ENCODE results near the gene CST2.

CST2 gene

GRCh38 chr20:23856226-23856625 is 29.7 kb upstream of the CST2 start:
- Histone ChIP-seq H3K23ac (ENCODE audit: low read length in 2 of 2) (no peak overlapping the region), H3K27me3 (ENCODE audit: control insufficient read depth in 1 of 2, insufficient read depth in 1 of 2, low read length in 2 of 2) (peaks cover 6 to 19% of the 10 kb centered on the region in 2 experiments), H2AK5ac (ENCODE audit: low read length, severe bottlenecking) (no peak overlapping the region), H2BK5ac (ENCODE audit: low read depth, low read length, poor library complexity, severe bottlenecking) (no peak overlapping the region), H3K18ac (ENCODE audit: low read depth in 1 of 2, low read length in 2 of 2) (no peak overlapping the region), H2AFZ (ENCODE audit: low read depth, low read length) (no peak overlapping the region), H2BK12ac (ENCODE audit: low read length in 2 of 2) (no peak overlapping the region), H3K4me1 (ENCODE audit: control insufficient read depth, insufficient read depth, low read depth, low read length) (peaks cover 6% of the 10 kb centered on the region), H4K8ac (ENCODE audit: low read length) (no peak overlapping the region), H4K91ac (ENCODE audit: low read length) (no peak overlapping the region), H3K4me2 (ENCODE audit: low read length, poor library complexity, severe bottlenecking) (no peak overlapping the region), H3K9ac (ENCODE audit: low read length) (no peak overlapping the region), H3K4me3 (ENCODE audit: insufficient read depth in 1 of 2, low read depth in 1 of 2, low read length in 2 of 2) (no peak overlapping the region), H3K36me3 (ENCODE audit: control insufficient read depth in 1 of 2, insufficient read depth in 2 of 2, low read depth in 1 of 2, low read length in 2 of 2) (no peaks in the 10 kb centered on the region), H2BK15ac (ENCODE audit: low read depth, poor library complexity, severe bottlenecking) (no peak overlapping the region), H3K14ac (ENCODE audit: low read length in 2 of 2) (no peak overlapping the region), H3K9me3 (ENCODE audit: control insufficient read depth, low read length) (no peaks in the 10 kb centered on the region), H3K27ac (ENCODE audit: low read length, poor library complexity, severe bottlenecking) (no peak overlapping the region), H2BK120ac (ENCODE audit: low read depth, low read length) (no peak overlapping the region), H3K79me1 (replicated peaks; ENCODE audit: low read length, poor library complexity, severe bottlenecking) (no peaks in the 10 kb centered on the region), H3K4ac (ENCODE audit: low read depth in 1 of 2, low read length in 2 of 2) (no peak overlapping the region)
- no peak for DNase-seq
- WGBS, result 91% methylated on average over 5 of the region's 5 CpGs

GRCh38 chr20:23841693-23842092 is 15.2 kb upstream of the CST2 start:
- Histone ChIP-seq H2BK5ac (ENCODE audit: low read depth, low read length, poor library complexity, severe bottlenecking) (no peak overlapping the region), H3K36me3 (ENCODE audit: control insufficient read depth in 1 of 2, insufficient read depth in 2 of 2, low read depth in 1 of 2, low read length in 2 of 2) (no peaks in the 10 kb centered on the region), H3K23ac (ENCODE audit: low read length in 2 of 2) (no peak overlapping the region), H3K14ac (ENCODE audit: low read length in 2 of 2) (no peak overlapping the region), H3K4me2 (ENCODE audit: low read length, poor library complexity, severe bottlenecking) (no peak overlapping the region), H2AFZ (ENCODE audit: low read depth, low read length) (no peak overlapping the region), H2BK12ac (ENCODE audit: low read length in 2 of 2) (no peak overlapping the region), H3K9me3 (ENCODE audit: control insufficient read depth, low read length) (no peaks in the 10 kb centered on the region), H3K4me1 (ENCODE audit: control insufficient read depth, insufficient read depth, low read depth, low read length) (no peaks in the 10 kb centered on the region), H4K91ac (ENCODE audit: low read length) (no peak overlapping the region), H2BK15ac (ENCODE audit: low read depth, poor library complexity, severe bottlenecking) (no peak overlapping the region), H3K9ac (ENCODE audit: low read length) (no peak overlapping the region), H3K27ac (ENCODE audit: low read length, poor library complexity, severe bottlenecking) (no peak overlapping the region), H3K27me3 (ENCODE audit: control insufficient read depth in 1 of 2, insufficient read depth in 1 of 2, low read length in 2 of 2) (peaks cover 3 to 17% of the 10 kb centered on the region in 2 experiments), H3K4ac (ENCODE audit: low read depth in 1 of 2, low read length in 2 of 2) (no peak overlapping the region), H3K18ac (ENCODE audit: low read depth in 1 of 2, low read length in 2 of 2) (no peak overlapping the region), H2AK5ac (ENCODE audit: low read length, severe bottlenecking) (no peak overlapping the region), H4K8ac (ENCODE audit: low read length) (no peak overlapping the region), H2BK120ac (ENCODE audit: low read depth, low read length) (no peak overlapping the region), H3K79me1 (replicated peaks; ENCODE audit: low read length, poor library complexity, severe bottlenecking) (no peaks in the 10 kb centered on the region), H3K4me3 (ENCODE audit: insufficient read depth in 1 of 2, low read depth in 1 of 2, low read length in 2 of 2) (no peak overlapping the region)
- 50% methylated on average over 1 of the region's 2 CpGs for WGBS
- DNase-seq, result no peak

GRCh38 chr20:23835716-23836115 is 9.2 kb upstream of the CST2 start:
- H2BK5ac ChIP-seq (ENCODE audit: low read depth, low read length, poor library complexity, severe bottlenecking), result no peak overlapping the region
- no peak overlapping the region for H2BK12ac ChIP-seq (ENCODE audit: low read length in 2 of 2)
- no peak overlapping the region for H2BK15ac ChIP-seq (ENCODE audit: low read depth, poor library complexity, severe bottlenecking)
- no peak overlapping the region for H2AK5ac ChIP-seq (ENCODE audit: low read length, severe bottlenecking)
- no peak overlapping the region for H3K23ac ChIP-seq (ENCODE audit: low read length in 2 of 2)
- no peak overlapping the region for H2BK120ac ChIP-seq (ENCODE audit: low read depth, low read length)
- H3K4me3 ChIP-seq (ENCODE audit: insufficient read depth in 1 of 2, low read depth in 1 of 2, low read length in 2 of 2), result no peak overlapping the region
- H3K4ac ChIP-seq (ENCODE audit: low read depth in 1 of 2, low read length in 2 of 2), result no peak overlapping the region
- no peak overlapping the region for H3K9ac ChIP-seq (ENCODE audit: low read length)
- H4K91ac ChIP-seq (ENCODE audit: low read length), result no peak overlapping the region
- DNase-seq, result no peak
- H3K4me1 ChIP-seq (ENCODE audit: control insufficient read depth, insufficient read depth, low read depth, low read length), result peaks cover 5% of the 10 kb centered on the region
- no peaks in the 10 kb centered on the region for H3K79me1 ChIP-seq (replicated peaks; ENCODE audit: low read length, poor library complexity, severe bottlenecking)
- no peak overlapping the region for H3K27ac ChIP-seq (ENCODE audit: low read length, poor library complexity, severe bottlenecking)
- WGBS, result 91% methylated on average over 4 of the region's 4 CpGs
- H3K4me2 ChIP-seq (ENCODE audit: low read length, poor library complexity, severe bottlenecking), result no peak overlapping the region
- H2AFZ ChIP-seq (ENCODE audit: low read depth, low read length), result no peak overlapping the region
- H3K36me3 ChIP-seq (ENCODE audit: control insufficient read depth in 1 of 2, insufficient read depth in 2 of 2, low read depth in 1 of 2, low read length in 2 of 2), result no peaks in the 10 kb centered on the region
- no peak overlapping the region for H4K8ac ChIP-seq (ENCODE audit: low read length)
- peaks cover 0 to 12% of the 10 kb centered on the region in 2 experiments for H3K27me3 ChIP-seq (ENCODE audit: control insufficient read depth in 1 of 2, insufficient read depth in 1 of 2, low read length in 2 of 2)
- H3K14ac ChIP-seq (ENCODE audit: low read length in 2 of 2), result no peak overlapping the region
- no peaks in the 10 kb centered on the region for H3K9me3 ChIP-seq (ENCODE audit: control insufficient read depth, low read length)
- H3K18ac ChIP-seq (ENCODE audit: low read depth in 1 of 2, low read length in 2 of 2), result no peak overlapping the region

- Histone ChIP-seq H3K4me1 (ENCODE audit: control insufficient read depth, insufficient read depth, low read depth, low read length) (peaks cover 7% of the 10 kb centered on the region), H4K8ac (ENCODE audit: low read length) (no peak overlapping the region), H2AFZ (ENCODE audit: low read depth, low read length) (no peak overlapping the region), H3K27ac (ENCODE audit: low read length, poor library complexity, severe bottlenecking) (no peak overlapping the region), H3K14ac (ENCODE audit: low read length in 2 of 2) (no peak overlapping the region), H2BK5ac (ENCODE audit: low read depth, low read length, poor library complexity, severe bottlenecking) (no peak overlapping the region), H3K9me3 (ENCODE audit: control insufficient read depth, low read length) (no peaks in the 10 kb centered on the region), H3K79me1 (replicated peaks; ENCODE audit: low read length, poor library complexity, severe bottlenecking) (no peaks in the 10 kb centered on the region), H3K4ac (ENCODE audit: low read depth in 1 of 2, low read length in 2 of 2) (no peak overlapping the region), H3K23ac (ENCODE audit: low read length in 2 of 2) (no peak overlapping the region), H3K9ac (ENCODE audit: low read length) (no peak overlapping the region), H2BK12ac (ENCODE audit: low read length in 2 of 2) (no peak overlapping the region), H3K4me3 (ENCODE audit: insufficient read depth in 1 of 2, low read depth in 1 of 2, low read length in 2 of 2) (no peak overlapping the region), H3K18ac (ENCODE audit: low read depth in 1 of 2, low read length in 2 of 2) (no peak overlapping the region), H3K4me2 (ENCODE audit: low read length, poor library complexity, severe bottlenecking) (no peak overlapping the region), H3K36me3 (ENCODE audit: control insufficient read depth in 1 of 2, insufficient read depth in 2 of 2, low read depth in 1 of 2, low read length in 2 of 2) (no peaks in the 10 kb centered on the region), H3K27me3 (ENCODE audit: control insufficient read depth in 1 of 2, insufficient read depth in 1 of 2, low read length in 2 of 2) (peaks cover 0 to 12% of the 10 kb centered on the region in 2 experiments), H2AK5ac (ENCODE audit: low read length, severe bottlenecking) (no peak overlapping the region), H4K91ac (ENCODE audit: low read length) (no peak overlapping the region), H2BK15ac (ENCODE audit: low read depth, poor library complexity, severe bottlenecking) (no peak overlapping the region), H2BK120ac (ENCODE audit: low read depth, low read length) (no peak overlapping the region)
- no peak for DNase-seq
- 35% methylated on average over 1 of the region's 3 CpGs for WGBS
Measured at GRCh38 chr20:23832775-23833513, 6.4 kb upstream of the CST2 start.

Data from mesenchymal stem cell (in vitro differentiated cells and primary cell).